OCI-M2 (cell line): ENCODE results near the gene SLC25A21.
"Not testable (repeated sequence)": the region's sequence is repeated elsewhere in the genome, so short reads cannot be mapped to it uniquely, and the experiment has no call there.

Experiments used
- DNase-seq: peaks from one replicate; lab custom pipeline; 2025; ENCODE audit not compliant: unreplicated experiment; lab: John Stamatoyannopoulos, UW

SLC25A21 gene

GRCh38 chr14:36896300-36896699, 276.1 kb downstream of the SLC25A21 start:
- DNase-seq, result not testable (repeated sequence)

GRCh38 chr14:36884049-36884448, 288.4 kb downstream of the SLC25A21 start:
- no peak for DNase-seq

GRCh38 chr14:36880276-36880675, 292.1 kb downstream of the SLC25A21 start:
- peak; percentile 34 for DNase-seq

- DNase-seq, result no peak
Measured at GRCh38 chr14:36879558-36879957, 292.8 kb downstream of the SLC25A21 start.

GRCh38 chr14:36874396-36875138, 297.8 kb downstream of the SLC25A21 start:
- no peak for DNase-seq

- DNase-seq, result no peak
Measured at GRCh38 chr14:36870776-36871175, 301.6 kb downstream of the SLC25A21 start.

- DNase-seq, result no peak
Measured at GRCh38 chr14:36869125-36869524, 303.3 kb downstream of the SLC25A21 start.

- no peak for DNase-seq
Measured at GRCh38 chr14:36866867-36867266, 305.5 kb downstream of the SLC25A21 start.

- no peak for DNase-seq
Measured at GRCh38 chr14:36863271-36863670, 309.1 kb downstream of the SLC25A21 start.

GRCh38 chr14:36862237-36862636, 310.2 kb downstream of the SLC25A21 start:
- DNase-seq, result not testable (repeated sequence)

GRCh38 chr14:36860831-36861230, 311.6 kb downstream of the SLC25A21 start:
- no peak for DNase-seq

GRCh38 chr14:36859119-36859518, 313.3 kb downstream of the SLC25A21 start:
- DNase-seq, result no peak

GRCh38 chr14:36857842-36858445, 314.5 kb downstream of the SLC25A21 start:
- DNase-seq, result no peak

GRCh38 chr14:36857136-36857535, 315.3 kb downstream of the SLC25A21 start:
- DNase-seq, result no peak

- no peak for DNase-seq
Measured at GRCh38 chr14:36856095-36856878, 316.1 kb downstream of the SLC25A21 start.

- no peak for DNase-seq
Measured at GRCh38 chr14:36855396-36855795, 317.0 kb downstream of the SLC25A21 start.

- DNase-seq, result no peak
Measured at GRCh38 chr14:36852981-36853691, 319.3 kb downstream of the SLC25A21 start.

GRCh38 chr14:36848213-36848612, 324.2 kb downstream of the SLC25A21 start:
- no peak for DNase-seq

GRCh38 chr14:36847366-36847765, 325.0 kb downstream of the SLC25A21 start:
- DNase-seq, result no peak

- no peak for DNase-seq
Measured at GRCh38 chr14:36845356-36846012, 326.9 kb downstream of the SLC25A21 start.
